ENCODE results near the gene TRNAU1AP. TPM values are rescaled to one million over a fixed set of nuclear protein-coding genes. Genes with fewer than 3 reads are reported as not detected.
"Not testable (repeated sequence)": the region's sequence is repeated elsewhere in the genome, so short reads cannot be mapped to it uniquely, and the experiment has no call there.

TRNAU1AP gene
- total and polyA plus RNA-seq, 10 donors = 14.0 to 26.6 (median 24.0) TPM

- Histone ChIP-seq H3K27me3 (replicated peaks in 1 of 7) (no peaks in the 10 kb centered on the region), H3K36me3 (peaks cover 0 to 39% (median 35%) of the 10 kb centered on the region in 6 donors), H3K27ac (peak overlapping the region; percentile 77 to 94 (median 91)), H3K4me3 (peak overlapping the region; percentile 72 to 94 (median 92)), H3K4me1 (peaks cover 19 to 59% (median 40%) of the 10 kb centered on the region in 6 donors), H3K9me3 (no peaks in the 10 kb centered on the region)
- intact Hi-C loops (cut with DNase I; ENCODE audit: low total_unique reads) = loop anchor here (5.0 kb wide), 1 partner anchor 74 kb away; the partner anchor contains the start of gene RCC1
- WGBS, 5 donors = 0 to 1% (median 0%) methylated on average over 34 to 75 of the region's 75 CpGs
- TF ChIP-seq CTCF (IDR thresholded peaks at IDR 0.05 in 8 of 11, conservative IDR thresholded peaks at IDR 0.05 in 3 of 11) (peak in 9 of 11 experiments; percentile 20 to 58 (median 37)), POLR2AphosphoS5 (IDR thresholded peaks at IDR 0.05) (peak; percentile 98 to 100 (median 100)), POLR2A (IDR thresholded peaks at IDR 0.05) (peak; percentile 71 to 81 (median 81))
- DNase-seq = peak; percentile 98
Measured at GRCh38 chr1:28581531-28582247, 28.8 kb downstream of the TRNAU1AP start.

GRCh38 chr1:28582248-28582615 is 29.3 kb downstream of the TRNAU1AP start:
- DNase-seq = no peak
- no peaks in the 10 kb centered on the region for H3K27me3 ChIP-seq (replicated peaks in 1 of 7)
- 1 to 4% (median 1%) methylated on average over 10 of the region's 10 CpGs for WGBS, 5 donors
- H3K9me3 ChIP-seq = no peaks in the 10 kb centered on the region
- peak overlapping the region; percentile 77 to 94 (median 91) for H3K27ac ChIP-seq
- TF ChIP-seq CTCF (IDR thresholded peaks at IDR 0.05 in 8 of 11, conservative IDR thresholded peaks at IDR 0.05 in 3 of 11) (no peak), POLR2AphosphoS5 (IDR thresholded peaks at IDR 0.05) (no peak), POLR2A (IDR thresholded peaks at IDR 0.05) (no peak)
- peak overlapping the region; percentile 72 to 94 (median 92) for H3K4me3 ChIP-seq
- H3K36me3 ChIP-seq = peaks cover 0 to 34% (median 30%) of the 10 kb centered on the region in 6 donors
- H3K4me1 ChIP-seq = peaks cover 22 to 54% (median 40%) of the 10 kb centered on the region in 6 donors
- intact Hi-C loops (cut with DNase I; ENCODE audit: low total_unique reads) = loop anchor here (5.0 kb wide), 1 partner anchor 75 kb away; the partner anchor contains the start of gene RCC1

GRCh38 chr1:28586585-28587391 is 33.9 kb downstream of the TRNAU1AP start:
- H3K36me3 ChIP-seq; H3K4me3 ChIP-seq; H3K9me3 ChIP-seq; H3K27me3 ChIP-seq (replicated peaks in 1 of 7); DNase-seq; intact Hi-C loops (cut with DNase I; ENCODE audit: low total_unique reads): not testable (repeated sequence)
- peak overlapping the region in 4 of 8 donors; percentile 8 to 54 (median 33) for H3K27ac ChIP-seq
- 84 to 91% (median 89%) methylated on average over 19 of the region's 19 CpGs for WGBS, 5 donors
- peaks cover 7 to 33% (median 13%) of the 10 kb centered on the region in 6 donors for H3K4me1 ChIP-seq

- peak within 1 kb of the TSS in 3 of 8 donors; percentile 18 to 34 (median 31) for H3K27ac ChIP-seq
- TF ChIP-seq CTCF (IDR thresholded peaks at IDR 0.05 in 8 of 11, conservative IDR thresholded peaks at IDR 0.05 in 3 of 11) (no peak), POLR2A (IDR thresholded peaks at IDR 0.05) (no peak), POLR2AphosphoS5 (IDR thresholded peaks at IDR 0.05) (no peak)
- WGBS, 5 donors = 16 to 30% (median 22%) methylated on average over 9 to 13 of the region's 13 CpGs
- H3K4me1 ChIP-seq = peaks cover 0 to 32% (median 12%) of the 10 kb centered on the region in 6 donors
- no peak for DNase-seq
- no peaks in the 10 kb centered on the region for H3K9me3 ChIP-seq
- peak within 1 kb of the TSS; percentile 14 to 76 (median 42) for H3K4me3 ChIP-seq
- peaks cover 0 to 15% (median 0%) of the 10 kb centered on the region in 7 donors for H3K27me3 ChIP-seq (replicated peaks in 1 of 7)
- no peaks in the 10 kb centered on the region for H3K36me3 ChIP-seq
- intact Hi-C loops (cut with DNase I; ENCODE audit: low total_unique reads) = no loop called here
Measured at GRCh38 chr1:28591708-28592320, 38.9 kb downstream of the TRNAU1AP start, which contains the start of gene RAB42. Gene RAB42, plus strand, starts transcription at chr1:28592265. Its CDS starts 247 bp downstream, at chr1:28592512.
